K562 (cell line): ENCODE measurements around the gene KCNJ13.

Source experiments
- FOSL1 ChIP-seq: fragments of 200-800 bp; sonication (Bioruptor generic); conservative IDR thresholded peaks from 2 replicates; pipeline ENCODE4 v1.6.1; 2016; ENCODE audit warnings: missing genetic modification characterization, missing compliant biosample characterization
- TF ChIP-seq, protein P1 (sequence below): IDR thresholded peaks from 3 replicates; pipeline ENCODE4 v1.6.1; 2011; ENCODE audit warnings: borderline replicate concordance, mild to moderate bottlenecking; ENCODE audit not compliant: insufficient read length, insufficient read depth

DNA sequence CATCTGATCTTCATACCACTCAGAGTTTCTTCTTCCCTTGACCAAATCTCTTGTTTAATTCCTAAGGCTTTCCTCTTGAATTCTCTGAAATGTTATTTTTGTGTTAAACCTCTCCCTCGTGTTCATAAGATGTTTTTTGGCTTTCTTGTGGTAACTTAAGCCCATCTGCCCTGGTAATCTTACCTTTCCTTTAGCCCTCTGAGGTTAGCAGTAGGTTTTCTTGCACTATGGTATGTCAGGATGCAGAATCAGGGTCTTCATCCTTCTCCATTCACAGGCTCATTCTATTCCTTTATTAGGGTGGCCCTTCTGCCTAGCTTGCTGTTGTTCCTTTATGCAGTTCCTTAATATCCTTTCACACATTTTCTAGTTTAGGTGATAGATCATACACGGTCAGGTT, 55.1 kb downstream of the KCNJ13 start:
- TF ChIP-seq, protein P1, sequence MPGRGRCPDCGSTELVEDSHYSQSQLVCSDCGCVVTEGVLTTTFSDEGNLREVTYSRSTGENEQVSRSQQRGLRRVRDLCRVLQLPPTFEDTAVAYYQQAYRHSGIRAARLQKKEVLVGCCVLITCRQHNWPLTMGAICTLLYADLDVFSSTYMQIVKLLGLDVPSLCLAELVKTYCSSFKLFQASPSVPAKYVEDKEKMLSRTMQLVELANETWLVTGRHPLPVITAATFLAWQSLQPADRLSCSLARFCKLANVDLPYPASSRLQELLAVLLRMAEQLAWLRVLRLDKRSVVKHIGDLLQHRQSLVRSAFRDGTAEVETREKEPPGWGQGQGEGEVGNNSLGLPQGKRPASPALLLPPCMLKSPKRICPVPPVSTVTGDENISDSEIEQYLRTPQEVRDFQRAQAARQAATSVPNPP, result no peak
- TF ChIP-seq FOSL1 (tag), result no peak
